ENCODE data around the gene CEP57L1. TPM values are rescaled to one million over a fixed set of nuclear protein-coding genes. Genes with fewer than 3 reads are reported as not detected.

Gene CEP57L1
- total and polyA plus RNA-seq, 12 donors = 8.6 to 29.6 (median 14.2) TPM

DNA sequence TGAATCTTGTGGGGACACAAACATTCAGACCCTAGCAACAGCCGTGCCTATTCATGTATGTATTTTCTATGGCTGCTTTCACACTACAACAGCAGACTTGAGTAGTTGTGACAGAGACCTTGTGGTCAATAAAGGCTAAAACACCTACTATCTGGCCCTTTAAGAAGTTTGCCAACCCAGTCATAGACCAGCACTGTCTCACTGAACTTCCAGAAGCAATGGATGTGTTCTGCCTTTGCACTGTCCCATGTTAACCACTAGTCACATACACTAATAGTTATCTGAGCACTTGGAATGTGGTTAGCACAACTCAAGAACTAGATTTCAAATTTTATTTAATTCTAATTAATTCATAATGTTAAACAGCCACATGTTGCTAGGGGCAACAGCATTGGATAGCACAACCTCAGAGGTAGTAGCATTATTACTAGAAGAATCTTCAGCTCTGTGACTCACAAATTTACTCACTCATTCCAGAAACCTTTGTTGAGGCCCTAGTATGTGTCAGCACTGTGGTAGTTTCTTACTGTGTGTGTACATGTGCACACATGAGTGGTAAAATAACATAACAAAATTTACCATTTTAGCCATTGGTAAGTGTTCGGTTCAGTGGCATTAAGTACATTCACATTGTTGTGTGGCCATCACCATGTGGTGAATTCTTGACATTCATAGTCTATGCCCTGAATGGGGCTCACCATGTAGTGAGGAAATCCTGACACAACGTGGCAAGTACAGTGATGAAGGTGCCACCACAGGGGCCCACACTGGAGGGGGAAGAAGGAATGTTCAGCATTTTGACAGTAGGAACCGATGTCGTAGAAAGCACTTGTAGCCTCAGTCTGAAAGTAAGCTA, 107.3 kb downstream of the CEP57L1 start:
- WGBS, 4 donors = 83 to 89% (median 84%) methylated on average over 5 of the region's 5 CpGs
- no peaks in the 10 kb centered on the region for H3K4me1 ChIP-seq (replicated peaks in 1 of 2)
- no peaks in the 10 kb centered on the region for H3K36me3 ChIP-seq (replicated peaks in 1 of 2)
- no peak overlapping the region for H3K27ac ChIP-seq
- no peak for DNase-seq
- no peak overlapping the region for H3K4me3 ChIP-seq
- intact Hi-C loops (cut with DNase I) = no loop called here
- no peaks in the 10 kb centered on the region for H3K9me3 ChIP-seq (replicated peaks in 1 of 3)
- H3K27me3 ChIP-seq = no peaks in the 10 kb centered on the region
- TF ChIP-seq, protein P1, sequence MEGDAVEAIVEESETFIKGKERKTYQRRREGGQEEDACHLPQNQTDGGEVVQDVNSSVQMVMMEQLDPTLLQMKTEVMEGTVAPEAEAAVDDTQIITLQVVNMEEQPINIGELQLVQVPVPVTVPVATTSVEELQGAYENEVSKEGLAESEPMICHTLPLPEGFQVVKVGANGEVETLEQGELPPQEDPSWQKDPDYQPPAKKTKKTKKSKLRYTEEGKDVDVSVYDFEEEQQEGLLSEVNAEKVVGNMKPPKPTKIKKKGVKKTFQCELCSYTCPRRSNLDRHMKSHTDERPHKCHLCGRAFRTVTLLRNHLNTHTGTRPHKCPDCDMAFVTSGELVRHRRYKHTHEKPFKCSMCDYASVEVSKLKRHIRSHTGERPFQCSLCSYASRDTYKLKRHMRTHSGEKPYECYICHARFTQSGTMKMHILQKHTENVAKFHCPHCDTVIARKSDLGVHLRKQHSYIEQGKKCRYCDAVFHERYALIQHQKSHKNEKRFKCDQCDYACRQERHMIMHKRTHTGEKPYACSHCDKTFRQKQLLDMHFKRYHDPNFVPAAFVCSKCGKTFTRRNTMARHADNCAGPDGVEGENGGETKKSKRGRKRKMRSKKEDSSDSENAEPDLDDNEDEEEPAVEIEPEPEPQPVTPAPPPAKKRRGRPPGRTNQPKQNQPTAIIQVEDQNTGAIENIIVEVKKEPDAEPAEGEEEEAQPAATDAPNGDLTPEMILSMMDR (IDR thresholded peaks at IDR 0.05) = no peak
- no peak for TF ChIP-seq POLR2A (IDR thresholded peaks at IDR 0.05)

DNA sequence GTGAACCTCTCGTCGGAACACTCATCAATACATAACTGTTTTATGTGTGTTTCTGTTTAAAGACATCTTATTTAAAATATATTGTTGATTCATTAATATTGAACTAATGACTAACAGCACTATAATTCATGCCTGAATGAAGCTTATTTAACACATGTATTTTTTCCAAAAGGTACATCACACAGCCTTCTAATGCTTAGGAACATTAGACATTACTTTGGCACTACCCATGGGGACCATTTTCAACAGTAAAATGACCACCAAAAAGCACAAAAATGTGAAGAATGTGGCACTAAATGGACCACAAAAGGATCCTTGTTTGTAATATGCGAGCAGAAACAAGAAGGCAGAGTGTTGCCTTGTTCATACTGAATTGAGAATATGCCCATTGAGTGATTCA, 109.2 kb downstream of the CEP57L1 start:
- 81 to 88% (median 86%) methylated on average over 3 of the region's 3 CpGs for WGBS, 4 donors
- intact Hi-C loops (cut with DNase I) = no loop called here
- no peak for TF ChIP-seq POLR2A (IDR thresholded peaks at IDR 0.05)
- TF ChIP-seq, protein P1 (IDR thresholded peaks at IDR 0.05) = no peak
- no peaks in the 10 kb centered on the region for H3K36me3 ChIP-seq (replicated peaks in 1 of 2)
- no peaks in the 10 kb centered on the region for H3K27me3 ChIP-seq
- no peak overlapping the region for H3K4me3 ChIP-seq
- no peak for DNase-seq
- no peak overlapping the region for H3K27ac ChIP-seq
- no peaks in the 10 kb centered on the region for H3K4me1 ChIP-seq (replicated peaks in 1 of 2)
- no peaks in the 10 kb centered on the region for H3K9me3 ChIP-seq (replicated peaks in 1 of 3)

DNA sequence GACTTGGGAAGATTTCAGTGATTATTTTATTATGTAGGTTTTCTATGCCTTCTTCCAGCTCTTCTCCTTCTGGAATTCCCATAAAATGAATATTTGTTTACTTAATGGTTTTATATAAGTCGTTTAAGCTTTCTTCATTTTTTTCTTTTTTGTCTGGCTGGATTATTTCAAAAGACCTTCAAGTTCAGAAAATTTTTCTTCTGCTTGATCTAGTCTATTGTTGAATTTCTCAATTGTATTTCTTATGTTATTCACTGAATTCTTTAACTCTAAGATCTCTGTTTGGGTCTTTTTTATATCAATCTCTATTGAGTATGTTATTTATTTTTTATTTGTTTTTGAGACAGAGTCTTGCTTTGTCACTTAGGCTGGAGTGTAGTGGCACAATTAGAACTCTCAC, 117.4 kb downstream of the CEP57L1 start:
- Histone ChIP-seq H3K9me3 (replicated peaks in 1 of 3) (no peaks in the 10 kb centered on the region), H3K36me3 (replicated peaks in 1 of 2) (no peaks in the 10 kb centered on the region), H3K4me3 (no peak overlapping the region), H3K4me1 (replicated peaks in 1 of 2) (no peaks in the 10 kb centered on the region), H3K27ac (no peak overlapping the region), H3K27me3 (no peaks in the 10 kb centered on the region)
- TF ChIP-seq, protein P1 (IDR thresholded peaks at IDR 0.05) = no peak
- TF ChIP-seq POLR2A (IDR thresholded peaks at IDR 0.05) = no peak
- 52 to 71% (median 68%) methylated on average over 1 of the region's 1 CpG for WGBS, 4 donors
- no peak for DNase-seq
- intact Hi-C loops (cut with DNase I) = no loop called here

Small RNA genes within 50 kb of the gene (small RNA-seq; reads per million reads assigned to genes)
- gene RNU6-653P = 0 reads per million in 2 donors

Other genes with a start within 250 kb of the CEP57L1 start
- 1 to 10 TPM; 2.1 to 7.8 (median 6.6) TPM for gene ARMC2, start 247.1 kb upstream of the CEP57L1 start, total RNA-seq
- gene ARMC2, start 247.1 kb upstream of the CEP57L1 start, polyA plus RNA-seq = 1 to 10 TPM; 4.0 to 6.5 (median 5.0) TPM
- gene SESN1, start 661 bp upstream of the CEP57L1 start, total RNA-seq = 10 to 100 TPM; 24.0 to 72.7 (median 44.2) TPM
- gene SESN1, start 661 bp upstream of the CEP57L1 start, polyA plus RNA-seq = 10 to 100 TPM; 14.2 to 28.9 (median 25.1) TPM

Measured in adrenal gland (tissue), 12 donors.